Measurements from ENCODE around the gene CCDC18.
A peak's percentile ranks its signal among the peaks of the same experiment; 100 is the strongest.
"Not testable (repeated sequence)": the region's sequence is repeated elsewhere in the genome, so short reads cannot be mapped to it uniquely, and the experiment has no call there.

The CCDC18 gene

DNA sequence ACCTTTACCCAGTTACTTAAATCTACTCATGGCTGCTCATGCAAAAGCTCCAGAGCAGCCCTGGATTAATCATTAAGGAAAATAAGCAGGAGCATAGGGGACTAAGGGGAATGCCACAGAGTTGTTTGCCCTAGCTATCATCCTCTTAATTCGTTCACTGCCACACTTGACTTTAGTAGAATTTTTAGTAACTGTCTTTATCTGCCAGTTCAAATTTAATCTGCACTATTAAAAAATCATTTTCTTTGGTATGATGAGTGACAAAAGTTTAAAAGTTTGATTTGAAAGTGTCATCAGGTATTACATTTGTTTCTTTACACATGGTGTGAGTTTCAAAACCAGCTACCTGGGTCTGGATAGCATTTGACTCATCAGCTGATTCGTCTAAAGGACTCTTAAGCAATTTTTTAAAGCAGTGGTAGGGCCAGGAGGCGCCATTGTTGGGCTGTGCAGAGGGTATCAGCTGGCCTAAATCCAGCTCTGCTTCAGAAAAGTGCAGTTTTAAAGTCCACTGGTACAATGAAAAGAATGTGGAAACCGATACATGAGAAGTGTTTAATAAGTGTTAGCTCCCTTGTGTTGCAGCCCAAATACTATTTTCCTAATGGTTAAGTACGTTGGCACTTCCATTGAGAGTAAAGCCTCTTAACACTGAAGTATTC, 95.2 kb downstream of the CCDC18 start:
- H3K9me3 ChIP-seq (ENCODE audit: insufficient read depth, low read depth, low read length): peaks cover 10% of the 10 kb centered on the region
- 0 out of 2 replicates have a peak, but pooled peaks cover 3% of the 10 kb centered on the region for H3K36me3 ChIP-seq (ENCODE audit: insufficient read depth, low read depth, low read length)
- no peak overlapping the region for H3K4me3 ChIP-seq (ENCODE audit: low read length)
- peak overlapping the region; percentile 86 for H3K27ac ChIP-seq (ENCODE audit: low read length)
- H3K4me1 ChIP-seq (ENCODE audit: insufficient read depth, low read length): peaks cover 19% of the 10 kb centered on the region
- peak overlapping the region; percentile 73 for H3K9ac ChIP-seq (ENCODE audit: low read depth, low read length)
- no peaks in the 10 kb centered on the region for H3K27me3 ChIP-seq (ENCODE audit: insufficient read depth, low read length)

DNA sequence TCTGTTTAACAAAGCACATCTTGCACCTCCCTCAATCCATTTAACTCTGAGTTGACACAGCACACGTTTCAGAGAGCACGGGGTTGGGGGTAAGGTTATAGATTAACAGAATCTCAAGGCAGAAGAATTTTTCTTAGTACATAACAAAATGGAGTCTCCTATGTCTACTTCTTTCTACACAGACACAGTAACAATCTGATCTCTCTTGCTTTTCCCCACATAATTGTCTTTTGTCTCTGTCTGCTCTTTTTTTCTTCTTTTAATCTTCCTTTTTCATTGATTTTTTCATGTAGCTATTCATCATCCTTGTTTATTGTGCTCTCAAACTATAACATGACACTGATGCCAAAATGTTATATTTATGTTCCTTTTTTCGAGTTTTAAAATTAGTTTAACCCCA, 97.0 kb downstream of the CCDC18 start:
- H3K9ac ChIP-seq (ENCODE audit: low read depth, low read length): peak overlapping the region; percentile 71; the same call in 1 of the 2 replicates
- H3K27me3 ChIP-seq (ENCODE audit: insufficient read depth, low read length); H3K9me3 ChIP-seq (ENCODE audit: insufficient read depth, low read depth, low read length); H3K36me3 ChIP-seq (ENCODE audit: insufficient read depth, low read depth, low read length); H3K27ac ChIP-seq (ENCODE audit: low read length): not testable (repeated sequence)
- peak overlapping the region; percentile 40; the same call in 1 of the 2 replicates for H3K4me3 ChIP-seq (ENCODE audit: low read length)
- peaks cover 19% of the 10 kb centered on the region for H3K4me1 ChIP-seq (ENCODE audit: insufficient read depth, low read length)

DNA sequence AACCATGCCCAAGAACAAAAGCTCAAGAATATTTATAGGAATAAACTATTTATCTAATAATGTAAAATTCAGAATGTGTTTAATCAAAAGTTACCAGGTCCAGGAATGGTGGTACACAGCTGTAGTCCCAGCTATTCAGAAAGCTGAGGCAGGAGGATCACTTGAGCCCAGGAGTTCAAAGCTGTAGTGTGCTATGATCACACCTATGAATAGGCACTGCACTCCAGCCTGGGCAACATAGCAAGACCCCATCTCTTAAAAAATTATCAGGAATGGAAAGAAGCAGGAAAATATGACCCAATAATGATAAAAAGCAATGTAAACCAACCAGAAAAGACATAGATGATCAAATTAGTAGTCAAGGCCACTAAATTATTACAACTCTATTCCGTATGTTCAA, 103.0 kb downstream of the CCDC18 start:
- Histone ChIP-seq H3K27me3 (ENCODE audit: insufficient read depth, low read length) (no peaks in the 10 kb centered on the region), H3K9me3 (ENCODE audit: insufficient read depth, low read depth, low read length) (peaks cover 18% of the 10 kb centered on the region), H3K4me3 (ENCODE audit: low read length) (no peak overlapping the region), H3K27ac (ENCODE audit: low read length) (no peak overlapping the region), H3K36me3 (ENCODE audit: insufficient read depth, low read depth, low read length) (0 out of 2 replicates have a peak, but pooled peaks cover 3% of the 10 kb centered on the region), H3K4me1 (ENCODE audit: insufficient read depth, low read length) (no peaks in the 10 kb centered on the region), H3K9ac (ENCODE audit: low read depth, low read length) (no peak overlapping the region)

DNA sequence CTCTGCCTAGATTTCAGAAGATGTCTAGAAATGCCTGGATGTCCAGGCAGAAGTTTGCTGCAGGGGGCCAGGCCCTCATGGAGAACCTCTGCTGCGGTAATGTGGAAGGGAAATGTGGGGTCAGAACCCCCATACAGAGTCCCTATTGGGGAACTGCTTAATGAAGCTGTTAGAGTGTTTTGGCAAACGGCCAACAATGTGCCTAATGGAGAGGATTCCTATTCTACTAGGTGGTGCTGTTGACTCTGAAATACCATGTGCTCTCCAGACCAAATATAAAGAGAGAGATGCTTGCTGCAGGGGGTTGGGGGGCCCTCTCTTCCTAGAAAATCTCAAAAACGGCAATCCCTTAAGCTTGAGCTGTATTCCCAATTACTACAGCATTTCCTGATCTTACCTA, 108.0 kb downstream of the CCDC18 start:
- Histone ChIP-seq H3K4me3 (ENCODE audit: low read length) (no peak overlapping the region), H3K27ac (ENCODE audit: low read length) (no peak overlapping the region), H3K9me3 (ENCODE audit: insufficient read depth, low read depth, low read length) (peaks cover 15% of the 10 kb centered on the region), H3K9ac (ENCODE audit: low read depth, low read length) (no peak overlapping the region), H3K4me1 (ENCODE audit: insufficient read depth, low read length) (no peaks in the 10 kb centered on the region), H3K27me3 (ENCODE audit: insufficient read depth, low read length) (no peaks in the 10 kb centered on the region), H3K36me3 (ENCODE audit: insufficient read depth, low read depth, low read length) (no peaks in the 10 kb centered on the region)

DNA sequence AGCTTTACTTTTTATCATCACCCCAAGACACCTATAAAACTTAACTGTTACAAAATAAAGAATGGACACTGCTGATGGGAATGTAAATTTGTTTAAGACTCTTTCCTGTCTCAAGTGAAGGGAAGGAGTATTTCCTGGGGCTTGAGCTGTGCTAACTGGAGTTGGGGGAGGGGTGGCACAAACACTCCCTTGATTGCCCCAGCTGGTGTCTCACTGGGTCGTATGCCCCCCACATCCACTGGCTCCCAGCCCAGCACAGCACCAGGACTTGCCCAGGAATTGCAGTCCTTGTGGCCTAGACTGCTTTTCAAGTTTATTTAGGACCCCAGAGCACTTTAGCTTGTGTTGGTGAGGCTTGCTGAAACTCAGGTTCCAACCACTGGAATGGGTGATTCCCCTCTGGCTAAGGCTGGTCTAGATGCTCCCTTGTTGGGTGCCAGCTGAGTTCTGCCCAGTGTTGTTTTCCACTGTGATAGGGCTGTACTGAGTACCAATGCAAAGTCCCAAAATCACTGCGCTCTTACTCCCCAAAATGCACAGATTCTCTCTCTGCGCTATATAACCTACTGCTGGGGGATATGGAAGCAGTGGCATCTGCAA, 116.1 kb downstream of the CCDC18 start:
- Histone ChIP-seq H3K27me3 (ENCODE audit: insufficient read depth, low read length) (no peaks in the 10 kb centered on the region), H3K4me1 (ENCODE audit: insufficient read depth, low read length) (peaks cover 16% of the 10 kb centered on the region; the same call in 1 of the 2 replicates), H3K9ac (ENCODE audit: low read depth, low read length) (no peak overlapping the region), H3K9me3 (ENCODE audit: insufficient read depth, low read depth, low read length) (no peaks in the 10 kb centered on the region), H3K27ac (ENCODE audit: low read length) (peak overlapping the region; percentile 6), H3K4me3 (ENCODE audit: low read length) (no peak overlapping the region; the same call in 1 of the 2 replicates), H3K36me3 (ENCODE audit: insufficient read depth, low read depth, low read length) (no peaks in the 10 kb centered on the region)

DNA sequence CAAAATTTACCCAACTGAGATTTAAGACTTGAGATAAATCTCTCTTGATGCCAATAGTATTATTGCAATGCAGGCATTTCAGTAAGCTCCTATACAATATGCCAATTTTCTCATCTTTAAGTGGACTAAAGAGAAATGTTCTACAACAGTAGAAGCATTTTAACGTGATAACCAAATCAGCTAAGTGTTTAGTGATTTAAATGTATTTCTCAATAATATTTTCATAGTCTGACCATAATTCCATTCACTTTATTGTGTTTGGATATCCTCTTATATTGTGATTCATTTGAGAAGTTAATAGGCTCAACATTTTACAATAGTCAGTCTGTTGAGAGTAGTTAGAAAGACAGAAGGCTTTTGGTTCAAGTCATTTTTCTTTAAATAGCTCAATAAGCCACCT, 120.6 kb downstream of the CCDC18 start:
- H3K9ac ChIP-seq (ENCODE audit: low read depth, low read length): no peak overlapping the region
- no peaks in the 10 kb centered on the region for H3K27me3 ChIP-seq (ENCODE audit: insufficient read depth, low read length)
- no peak overlapping the region for H3K27ac ChIP-seq (ENCODE audit: low read length)
- no peaks in the 10 kb centered on the region for H3K36me3 ChIP-seq (ENCODE audit: insufficient read depth, low read depth, low read length)
- H3K4me3 ChIP-seq (ENCODE audit: low read length): no peak overlapping the region
- H3K4me1 ChIP-seq (ENCODE audit: insufficient read depth, low read length): peaks cover 16% of the 10 kb centered on the region; the same call in 1 of the 2 replicates
- no peaks in the 10 kb centered on the region for H3K9me3 ChIP-seq (ENCODE audit: insufficient read depth, low read depth, low read length)

DNA sequence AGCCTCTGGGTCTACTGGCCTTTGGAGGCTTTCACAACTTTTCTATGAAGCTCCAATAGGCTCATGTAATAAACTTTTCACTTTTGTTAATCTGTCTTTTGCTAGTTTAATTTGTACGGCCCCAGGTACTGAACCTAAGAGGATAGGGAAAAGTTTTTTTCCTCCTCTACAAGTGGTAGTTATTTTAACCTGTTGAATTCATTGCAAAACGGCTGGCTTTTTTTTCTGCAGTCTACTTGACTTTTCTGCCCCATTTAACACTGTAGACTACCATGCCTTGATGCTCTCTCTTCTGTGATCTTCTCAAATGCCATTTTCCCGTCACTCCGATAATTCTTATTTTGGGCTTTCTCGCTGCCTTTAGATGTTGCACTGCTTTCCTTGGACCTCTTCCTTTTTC, 121.6 kb downstream of the CCDC18 start:
- no peak overlapping the region for H3K4me3 ChIP-seq (ENCODE audit: low read length)
- no peaks in the 10 kb centered on the region for H3K9me3 ChIP-seq (ENCODE audit: insufficient read depth, low read depth, low read length)
- no peaks in the 10 kb centered on the region for H3K27me3 ChIP-seq (ENCODE audit: insufficient read depth, low read length)
- peaks cover 7% of the 10 kb centered on the region; the same call in 1 of the 2 replicates for H3K4me1 ChIP-seq (ENCODE audit: insufficient read depth, low read length)
- H3K36me3 ChIP-seq (ENCODE audit: insufficient read depth, low read depth, low read length): no peaks in the 10 kb centered on the region
- H3K9ac ChIP-seq (ENCODE audit: low read depth, low read length): no peak overlapping the region
- H3K27ac ChIP-seq (ENCODE audit: low read length): no peak overlapping the region

DNA sequence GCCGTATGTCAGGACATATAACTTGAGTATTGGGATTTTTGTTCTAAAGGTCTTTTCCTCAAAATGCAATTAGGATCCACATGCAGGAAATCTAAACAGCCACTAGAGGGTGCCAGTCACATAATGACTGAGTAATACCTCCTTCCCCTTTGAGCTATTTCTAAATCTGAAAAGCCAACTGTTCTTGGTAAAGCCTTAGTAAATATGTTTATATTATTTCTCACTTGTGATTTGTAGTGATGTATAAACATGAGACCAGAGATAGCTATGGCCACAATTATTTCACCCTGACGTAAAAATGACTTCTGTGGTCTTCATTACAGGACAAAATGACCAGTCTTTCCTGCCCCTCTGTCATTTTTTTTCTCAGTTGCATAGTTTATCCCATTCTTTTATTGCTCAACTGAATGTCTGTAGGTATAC, 124.2 kb downstream of the CCDC18 start:
- Histone ChIP-seq H3K4me3 (ENCODE audit: low read length) (no peak overlapping the region), H3K36me3 (ENCODE audit: insufficient read depth, low read depth, low read length) (no peaks in the 10 kb centered on the region), H3K9me3 (ENCODE audit: insufficient read depth, low read depth, low read length) (no peaks in the 10 kb centered on the region), H3K9ac (ENCODE audit: low read depth, low read length) (no peak overlapping the region), H3K27me3 (ENCODE audit: insufficient read depth, low read length) (no peaks in the 10 kb centered on the region), H3K27ac (ENCODE audit: low read length) (no peak overlapping the region), H3K4me1 (ENCODE audit: insufficient read depth, low read length) (0 out of 2 replicates have a peak, but pooled peaks cover 5% of the 10 kb centered on the region)

DNA sequence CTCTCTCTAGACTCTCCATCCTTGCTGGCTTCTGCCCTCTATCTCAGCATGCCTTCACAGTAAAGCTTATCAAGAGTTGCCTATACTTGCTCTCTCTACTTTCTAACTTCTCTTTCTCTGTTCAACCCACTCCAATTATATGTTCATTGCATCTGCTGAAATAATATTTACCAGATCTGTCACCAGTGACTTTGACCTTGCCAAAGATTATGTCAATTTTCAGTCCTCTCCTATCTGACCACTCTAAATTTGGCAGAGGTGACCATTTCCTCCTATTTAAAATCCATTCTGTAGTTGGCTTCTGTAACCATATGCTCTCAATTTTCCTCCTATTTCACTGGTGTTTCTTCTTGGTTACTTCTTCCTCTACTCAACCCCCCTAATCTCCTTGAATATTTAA, 126.4 kb downstream of the CCDC18 start:
- no peaks in the 10 kb centered on the region for H3K4me1 ChIP-seq (ENCODE audit: insufficient read depth, low read length)
- no peaks in the 10 kb centered on the region for H3K27me3 ChIP-seq (ENCODE audit: insufficient read depth, low read length)
- no peak overlapping the region for H3K4me3 ChIP-seq (ENCODE audit: low read length)
- no peak overlapping the region for H3K9ac ChIP-seq (ENCODE audit: low read depth, low read length)
- no peak overlapping the region for H3K27ac ChIP-seq (ENCODE audit: low read length)
- no peaks in the 10 kb centered on the region for H3K36me3 ChIP-seq (ENCODE audit: insufficient read depth, low read depth, low read length)
- H3K9me3 ChIP-seq (ENCODE audit: insufficient read depth, low read depth, low read length): no peaks in the 10 kb centered on the region

DNA sequence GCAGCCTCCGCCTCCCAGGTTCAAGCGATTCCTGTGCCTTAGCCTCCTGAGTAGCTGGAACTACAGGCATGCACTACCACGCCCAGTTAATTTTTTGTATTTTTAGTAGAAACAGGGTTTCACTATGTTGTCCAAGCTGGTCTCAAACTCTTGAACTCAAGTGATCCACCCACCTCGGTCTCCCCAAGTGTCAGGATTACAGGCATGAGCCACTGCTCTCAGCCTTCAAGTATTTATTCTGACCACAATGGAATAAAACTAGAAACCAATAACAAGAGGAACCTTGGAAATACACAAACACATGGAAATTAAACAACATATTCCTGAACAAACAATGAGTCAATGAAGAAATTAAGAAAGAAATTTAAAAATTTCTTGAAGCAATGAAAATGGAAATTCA, 132.5 kb downstream of the CCDC18 start:
- H3K9ac ChIP-seq (ENCODE audit: low read depth, low read length): no peak overlapping the region
- H3K9me3 ChIP-seq (ENCODE audit: insufficient read depth, low read depth, low read length): no peaks in the 10 kb centered on the region
- no peaks in the 10 kb centered on the region for H3K27me3 ChIP-seq (ENCODE audit: insufficient read depth, low read length)
- no peaks in the 10 kb centered on the region for H3K36me3 ChIP-seq (ENCODE audit: insufficient read depth, low read depth, low read length)
- no peaks in the 10 kb centered on the region for H3K4me1 ChIP-seq (ENCODE audit: insufficient read depth, low read length)
- no peak overlapping the region for H3K27ac ChIP-seq (ENCODE audit: low read length)
- no peak overlapping the region for H3K4me3 ChIP-seq (ENCODE audit: low read length)

DNA sequence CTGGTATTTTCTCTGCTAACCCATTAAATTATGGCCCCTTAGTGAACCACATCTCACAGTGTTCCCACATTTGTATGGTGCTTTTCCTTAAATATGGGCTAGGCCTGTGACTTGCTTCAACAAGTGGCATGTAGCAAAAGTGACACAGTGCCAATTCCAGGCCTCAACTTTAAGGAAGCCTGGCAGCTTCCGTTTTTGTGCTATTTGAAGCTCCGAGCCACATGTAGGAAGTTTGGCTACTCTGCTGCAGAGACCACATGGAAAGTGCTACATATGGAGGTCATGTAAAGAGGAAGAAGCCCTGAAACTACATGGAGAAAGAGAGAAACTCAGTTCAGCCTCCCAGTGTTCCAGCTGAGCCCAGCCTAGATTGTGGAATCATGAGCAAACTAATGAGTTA, 136.7 kb downstream of the CCDC18 start:
- Histone ChIP-seq H3K9ac (ENCODE audit: low read depth, low read length) (no peak overlapping the region), H3K4me1 (ENCODE audit: insufficient read depth, low read length) (no peaks in the 10 kb centered on the region), H3K27ac (ENCODE audit: low read length) (no peak overlapping the region), H3K27me3 (ENCODE audit: insufficient read depth, low read length) (no peaks in the 10 kb centered on the region), H3K36me3 (ENCODE audit: insufficient read depth, low read depth, low read length) (peaks cover 3% of the 10 kb centered on the region; the same call in 1 of the 2 replicates), H3K9me3 (ENCODE audit: insufficient read depth, low read depth, low read length) (peaks cover 9% of the 10 kb centered on the region), H3K4me3 (ENCODE audit: low read length) (no peak overlapping the region)

DNA sequence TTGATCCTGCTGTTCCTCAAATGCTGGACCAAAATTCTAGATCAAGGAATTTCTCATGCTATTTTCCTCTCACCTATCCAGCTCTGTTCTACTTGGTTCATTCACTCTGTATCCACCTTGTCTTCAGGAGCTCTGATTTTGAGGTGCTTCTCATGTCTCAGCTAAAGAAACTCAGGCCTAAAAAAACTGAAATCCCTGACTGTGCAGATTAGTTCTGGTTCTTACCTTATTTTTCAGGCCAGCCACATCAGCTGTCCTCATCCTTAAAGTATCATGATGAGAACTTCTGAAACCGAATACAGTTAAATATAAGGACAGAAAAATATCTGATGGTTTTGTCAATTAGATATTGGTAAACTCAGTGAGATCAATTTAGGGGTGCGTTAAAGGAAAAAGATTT, 137.4 kb downstream of the CCDC18 start:
- Histone ChIP-seq H3K9me3 (ENCODE audit: insufficient read depth, low read depth, low read length) (peaks cover 9% of the 10 kb centered on the region), H3K27me3 (ENCODE audit: insufficient read depth, low read length) (no peaks in the 10 kb centered on the region), H3K27ac (ENCODE audit: low read length) (no peak overlapping the region), H3K4me3 (ENCODE audit: low read length) (no peak overlapping the region), H3K9ac (ENCODE audit: low read depth, low read length) (no peak overlapping the region), H3K36me3 (ENCODE audit: insufficient read depth, low read depth, low read length) (peaks cover 3% of the 10 kb centered on the region; the same call in 1 of the 2 replicates), H3K4me1 (ENCODE audit: insufficient read depth, low read length) (no peaks in the 10 kb centered on the region)

Measured in iPS-20b (cell line).